NOMO-1 (cell line): Measurements from ENCODE around the gene ZNF668.

Experiments used
- DNase-seq, 2 experiments: peaks; one replicate each; lab custom pipeline; 2025; ENCODE audit not compliant: unreplicated experiment in 2 of 2; lab: John Stamatoyannopoulos, UW

Gene ZNF668

GRCh38 chr16:31073970-31074813 is at the start of gene ZNF668, which contains the start of gene ZNF646:
TSS of gene ZNF668 (minus strand) at chr16:31074240. CDS start at chr16:31064459, 9,781 bp downstream.
TSS of gene ZNF646 (plus strand) at chr16:31074422. CDS start at chr16:31076325, 1,903 bp downstream.
- DNase-seq: peak; percentile 99 to 100

DNA sequence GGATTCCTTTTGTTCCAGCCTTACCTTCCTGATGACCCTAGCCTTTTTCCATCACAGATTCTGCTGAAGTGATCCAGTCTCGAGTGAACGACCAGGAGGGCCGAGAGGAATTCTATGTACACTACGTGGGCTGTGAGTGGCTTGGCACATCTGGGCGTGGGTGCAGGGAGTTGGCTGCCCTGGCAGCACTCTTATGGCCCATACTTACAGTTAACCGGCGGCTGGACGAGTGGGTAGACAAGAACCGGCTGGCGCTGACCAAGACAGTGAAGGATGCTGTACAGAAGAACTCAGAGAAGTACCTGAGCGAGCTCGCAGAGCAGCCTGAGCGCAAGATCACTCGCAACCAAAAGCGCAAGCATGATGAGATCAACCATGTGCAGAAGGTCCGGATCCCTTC is 46.1 kb upstream of the ZNF668 start:
- no peak for DNase-seq

- DNase-seq: no peak
Observed at GRCh38 chr16:31118223-31119155, 44.4 kb upstream of the ZNF668 start.

DNA sequence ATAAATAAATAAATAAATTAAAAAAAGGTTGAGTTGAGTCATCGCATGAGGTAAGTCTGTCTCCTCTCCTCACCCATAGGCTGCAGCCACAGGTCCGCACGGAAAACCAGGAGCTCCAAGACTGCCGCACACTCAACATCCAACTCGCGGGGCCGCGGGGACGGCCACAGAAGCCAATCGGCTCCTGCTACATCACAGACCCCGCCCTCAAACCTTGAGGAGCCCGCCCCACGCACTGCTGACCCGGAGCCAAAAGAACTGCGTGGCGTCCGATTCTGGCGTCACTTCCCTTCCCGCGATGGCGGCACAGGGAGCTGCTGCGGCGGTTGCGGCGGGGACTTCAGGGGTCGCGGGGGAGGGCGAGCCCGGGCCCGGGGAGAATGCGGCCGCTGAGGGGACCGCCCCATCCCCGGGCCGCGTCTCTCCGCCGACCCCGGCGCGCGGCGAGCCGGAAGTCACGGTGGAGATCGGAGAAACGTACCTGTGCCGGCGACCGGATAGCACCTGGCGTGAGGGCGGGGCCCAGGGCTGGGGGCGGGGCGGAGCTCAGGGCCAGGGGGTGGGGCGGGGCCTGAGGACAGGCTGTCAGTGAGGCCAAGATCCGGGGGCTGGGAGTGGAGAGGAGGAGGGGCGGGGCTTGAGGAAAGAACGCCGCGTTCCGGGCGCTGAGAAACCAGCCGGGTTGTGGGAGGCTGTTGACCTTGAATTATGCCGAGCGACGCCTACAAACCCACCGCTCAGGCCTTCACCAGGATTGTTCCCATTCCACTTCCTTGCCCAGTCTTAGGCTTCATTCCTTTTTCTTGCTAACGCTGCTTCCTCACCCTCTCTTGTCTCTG is 43.6 kb upstream of the ZNF668 start, which contains the start of gene KAT8:
TSS of gene KAT8 (plus strand) at position 281 of the 839 bp plus-strand sequence. CDS start at position 299, 18 bp downstream.
- DNase-seq: peak; percentile 97 to 98

DNA sequence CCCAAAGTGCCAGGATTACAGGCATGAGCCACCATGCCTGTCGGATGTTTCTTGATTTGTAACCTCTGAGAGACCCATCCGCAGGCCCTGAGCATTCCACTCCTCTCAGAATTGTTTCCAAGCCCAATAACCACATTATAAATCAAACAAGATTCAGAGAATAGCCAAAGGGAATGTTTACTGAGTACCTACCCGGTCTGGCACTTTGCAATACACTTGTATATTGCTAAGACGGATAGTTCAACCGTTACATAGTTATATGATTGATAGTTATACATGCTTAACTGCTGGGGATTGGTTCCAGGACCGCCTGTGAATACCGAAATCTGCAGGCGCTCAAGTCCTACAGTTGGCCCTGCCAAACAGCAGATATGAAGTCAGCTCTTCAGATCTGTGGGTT is 40.4 kb upstream of the ZNF668 start:
- DNase-seq: no peak

DNA sequence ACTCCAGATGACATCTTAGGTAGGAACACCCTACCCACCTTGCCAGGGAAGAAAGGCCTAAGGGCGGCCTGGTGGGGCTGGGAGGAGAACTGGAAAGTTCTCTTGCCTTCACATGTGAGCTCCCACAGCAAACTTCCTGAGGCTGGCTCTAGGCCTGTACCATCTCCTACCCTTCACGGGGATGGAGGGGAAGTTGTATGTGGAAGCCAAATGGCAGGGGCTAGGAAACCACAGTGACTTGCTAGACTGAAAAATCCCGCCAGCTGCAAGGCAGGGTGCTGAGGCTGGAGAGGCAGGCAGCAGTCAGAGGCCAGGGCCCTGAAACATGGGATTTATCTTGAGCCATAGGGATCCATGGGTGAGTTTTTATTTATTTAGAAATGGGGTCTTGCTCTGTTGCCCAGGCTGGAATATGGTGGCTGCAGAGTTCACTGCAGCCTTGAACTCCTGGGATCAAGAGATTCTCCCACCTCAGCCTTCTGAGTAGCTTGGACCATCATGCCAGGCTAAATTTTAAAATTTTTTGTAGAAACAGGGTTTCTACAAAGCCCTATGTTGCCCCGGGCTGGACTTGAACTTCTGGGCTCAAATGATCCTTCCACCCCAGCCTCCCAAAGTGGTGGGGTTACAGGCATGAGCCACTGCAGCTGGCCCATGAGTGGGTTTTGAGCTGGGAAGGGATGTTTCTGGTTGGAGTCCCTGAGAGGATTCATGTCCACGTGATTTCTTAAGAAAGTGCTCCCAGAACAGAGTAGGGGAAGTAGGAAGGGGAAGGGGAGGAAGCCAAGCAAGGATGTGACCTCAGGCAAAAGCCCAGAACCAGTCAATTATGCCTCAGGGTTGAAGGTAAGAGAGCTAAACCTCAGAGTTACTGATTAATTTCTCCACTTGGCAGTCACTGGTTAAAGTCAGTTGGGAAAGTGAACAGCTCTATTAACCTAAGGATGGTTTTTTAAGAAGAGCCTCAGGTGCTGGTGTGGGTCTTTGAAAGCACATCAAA is 39.4 kb upstream of the ZNF668 start:
- DNase-seq: peak; percentile 51 to 62

DNA sequence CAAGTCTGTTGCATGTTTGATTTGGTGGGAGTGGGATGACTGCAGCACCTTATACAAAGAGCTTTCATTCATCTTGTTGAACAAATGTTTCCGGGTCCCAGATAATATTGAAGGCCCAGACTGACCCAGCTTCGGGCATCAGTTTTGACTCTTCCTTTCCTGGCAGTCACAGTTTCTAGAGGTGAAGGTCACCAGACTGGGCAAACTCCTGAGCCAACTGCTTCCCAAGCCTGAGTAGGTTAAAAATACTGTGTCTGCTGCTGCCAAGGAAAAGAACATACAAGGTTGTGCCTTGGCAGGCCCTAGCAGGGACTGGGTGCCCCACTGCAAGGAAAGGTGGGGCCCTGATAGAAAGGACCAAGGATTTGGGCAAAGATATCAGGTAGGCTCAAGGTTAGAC is 38.7 kb upstream of the ZNF668 start:
- no peak for DNase-seq

- DNase-seq: no peak
Observed at GRCh38 chr16:31111881-31112466, 37.9 kb upstream of the ZNF668 start.

DNA sequence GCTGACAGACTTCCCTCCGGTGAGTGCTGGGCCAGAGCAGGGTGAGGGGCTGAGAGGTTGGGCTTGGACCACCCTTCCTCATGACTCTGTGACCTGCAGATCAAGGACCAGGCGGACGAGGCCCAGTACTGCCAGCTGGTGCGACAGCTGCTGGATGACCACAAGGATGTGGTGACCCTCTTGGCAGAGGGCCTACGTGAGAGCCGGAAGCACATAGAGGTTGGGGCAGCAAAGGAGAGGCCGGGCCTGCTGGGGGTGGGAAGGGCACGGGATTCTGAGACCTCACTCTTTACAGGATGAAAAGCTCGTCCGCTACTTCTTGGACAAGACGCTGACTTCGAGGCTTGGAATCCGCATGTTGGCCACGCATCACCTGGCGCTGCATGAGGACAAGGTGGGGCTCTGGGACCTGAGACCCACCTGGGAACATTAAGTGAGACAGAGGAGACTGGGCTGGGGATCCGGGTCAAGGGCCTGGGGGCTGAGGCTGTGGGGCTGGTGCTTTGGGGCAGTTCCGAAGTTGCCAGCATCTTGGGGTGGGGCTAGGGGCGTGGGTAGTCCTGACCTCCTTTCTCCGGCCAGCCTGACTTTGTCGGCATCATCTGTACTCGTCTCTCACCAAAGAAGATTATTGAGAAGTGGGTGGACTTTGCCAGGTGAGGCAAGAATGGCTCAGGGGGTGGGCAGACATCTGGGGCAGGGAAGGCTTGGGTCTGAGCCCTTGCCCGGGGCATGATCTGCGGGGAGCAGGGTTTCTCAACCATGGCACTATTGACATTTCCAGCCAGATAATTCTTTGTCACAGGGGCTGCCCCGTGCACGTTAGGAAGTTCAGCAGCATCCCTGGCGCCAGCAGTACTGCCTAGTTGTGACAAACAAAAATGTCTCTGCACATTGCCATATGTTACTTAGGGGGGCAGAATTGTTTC is 36.3 kb upstream of the ZNF668 start:
- no peak for DNase-seq

DNA sequence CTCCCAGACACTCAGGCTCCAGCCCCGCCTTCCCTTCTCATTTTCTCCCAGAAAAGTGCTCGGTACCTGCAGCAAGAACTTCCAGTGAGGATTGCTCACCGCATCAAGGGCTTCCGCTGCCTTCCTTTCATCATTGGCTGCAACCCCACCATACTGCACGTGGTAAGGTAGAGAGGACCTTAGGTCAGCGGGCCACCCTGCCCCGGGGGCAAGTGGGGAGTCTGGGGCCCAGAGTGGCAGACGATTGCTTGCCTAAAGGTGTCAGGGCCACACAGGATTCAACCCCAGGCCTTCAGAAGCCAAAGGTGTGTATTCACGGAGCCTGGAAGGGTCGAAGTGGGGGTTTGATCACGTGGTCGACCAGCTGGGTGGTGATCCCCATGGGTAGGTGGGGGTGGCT is 35.6 kb upstream of the ZNF668 start:
- no peak for DNase-seq

DNA sequence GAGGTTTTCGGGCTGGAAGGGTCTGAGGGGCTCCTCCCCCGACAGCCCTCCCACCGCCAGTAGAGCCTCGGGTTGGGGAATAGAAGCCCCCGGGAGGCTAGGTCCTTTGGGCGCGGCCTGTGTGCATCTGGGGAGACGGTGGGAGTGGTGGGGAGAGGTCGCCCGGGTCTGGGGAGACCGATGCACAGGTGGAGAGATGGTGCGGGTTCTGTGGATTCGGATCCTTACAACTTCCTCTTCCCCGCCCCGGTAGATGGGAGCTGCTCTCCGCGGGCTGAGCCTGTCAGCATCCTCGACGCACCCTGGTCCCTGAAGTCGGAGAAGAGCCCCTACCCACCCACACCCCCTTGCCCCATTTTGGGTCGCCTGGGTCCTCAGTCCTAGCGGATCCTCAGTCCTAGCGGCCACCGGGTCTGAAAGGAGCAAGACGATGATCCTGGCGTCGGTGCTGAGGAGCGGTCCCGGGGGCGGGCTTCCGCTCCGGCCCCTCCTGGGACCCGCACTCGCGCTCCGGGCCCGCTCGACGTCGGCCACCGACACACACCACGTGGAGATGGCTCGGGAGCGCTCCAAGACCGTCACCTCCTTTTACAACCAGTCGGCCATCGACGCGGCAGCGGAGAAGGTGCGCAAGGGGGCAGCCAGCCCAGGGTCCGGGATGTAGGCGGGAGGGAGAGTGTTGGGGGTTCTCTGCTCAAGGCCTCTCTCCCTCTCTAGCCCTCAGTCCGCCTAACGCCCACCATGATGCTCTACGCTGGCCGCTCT is 34.9 kb upstream of the ZNF668 start:
- no peak for DNase-seq

- peak; percentile 67 to 77 for DNase-seq
Observed at GRCh38 chr16:31108035-31108793, 34.2 kb upstream of the ZNF668 start, which contains the start of gene BCKDK. TSS of gene BCKDK (plus strand) at chr16:31108386. CDS start at chr16:31109224, 838 bp downstream.

DNA sequence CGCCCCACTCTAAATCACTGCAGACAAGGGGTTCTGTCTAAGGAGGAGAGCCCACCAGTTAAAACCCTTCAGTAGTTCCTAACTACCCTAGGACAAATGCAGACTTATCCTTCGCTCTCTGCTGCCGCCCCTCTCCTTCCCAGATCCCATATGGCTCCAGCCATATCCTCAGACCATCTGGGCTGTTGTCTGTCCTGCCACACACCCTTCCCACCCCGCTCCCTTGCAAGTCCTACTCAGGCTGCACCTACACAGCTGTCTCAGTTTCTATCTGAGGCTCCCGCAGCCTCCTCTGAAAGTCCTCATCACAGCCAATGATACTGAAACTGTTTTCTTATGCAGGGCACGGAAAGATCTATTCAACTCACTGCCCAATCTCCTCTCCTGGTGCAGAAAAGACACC is 33.4 kb upstream of the ZNF668 start:
- no peak for DNase-seq

- DNase-seq: no peak
Observed at GRCh38 chr16:31106509-31107464, 32.7 kb upstream of the ZNF668 start.

GRCh38 chr16:31105677-31106213 is 31.7 kb upstream of the ZNF668 start:
- peak; percentile 70 to 75 for DNase-seq
